ENCODE results near the gene ZNF121.
"Not testable (repeated sequence)": the region's sequence is repeated elsewhere in the genome, so short reads cannot be mapped to it uniquely, and the experiment has no call there.

The ZNF121 gene

GRCh38 chr19:9584073-9584833, at the start of gene ZNF121:
Gene ZNF121 (minus strand): TSS chr19:9584504. CDS start chr19:9568097, 16,407 bp downstream.
- peak; percentile 87 for DNase-seq (ENCODE audit: low spot score)

DNA sequence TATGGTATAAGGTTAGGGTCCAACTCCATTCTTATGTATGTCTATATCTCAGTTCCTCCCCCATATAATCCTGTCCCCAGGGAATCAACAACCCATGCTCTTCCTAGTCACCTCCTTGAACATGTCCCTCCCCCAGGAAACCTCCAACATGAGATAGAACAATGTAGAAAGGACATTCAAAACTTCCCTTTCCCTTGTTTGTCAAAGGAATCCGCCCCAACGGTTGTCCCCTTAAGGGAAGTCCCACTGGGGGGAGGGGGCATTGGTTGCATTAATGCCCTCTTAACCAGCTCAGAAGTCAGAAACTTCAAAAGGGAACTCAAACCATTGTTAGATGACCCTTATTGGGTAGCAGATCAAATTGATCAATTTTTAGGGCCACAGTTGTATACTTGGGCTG, 43.6 kb upstream of the ZNF121 start:
- no peak for DNase-seq (ENCODE audit: low spot score)

DNA sequence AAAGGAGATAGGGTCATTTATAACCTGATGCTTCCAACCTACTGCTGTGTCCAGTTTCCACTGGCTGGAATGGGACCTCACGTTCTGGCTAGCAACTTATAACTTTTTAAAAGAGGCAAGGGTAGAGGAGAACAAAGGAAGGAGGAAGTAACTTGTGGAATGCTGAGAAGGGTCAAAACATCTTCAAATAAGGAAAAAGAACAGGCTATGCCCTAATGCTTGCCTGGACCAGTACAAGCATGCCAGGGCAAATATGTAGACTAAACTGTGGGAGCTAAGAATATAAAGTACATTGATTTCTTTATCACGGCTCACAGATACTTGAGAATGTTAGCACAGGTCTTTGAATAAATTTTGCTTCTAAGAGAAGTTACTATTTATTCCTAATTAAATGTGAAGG, 38.2 kb upstream of the ZNF121 start:
- no peak for DNase-seq (ENCODE audit: low spot score)

DNA sequence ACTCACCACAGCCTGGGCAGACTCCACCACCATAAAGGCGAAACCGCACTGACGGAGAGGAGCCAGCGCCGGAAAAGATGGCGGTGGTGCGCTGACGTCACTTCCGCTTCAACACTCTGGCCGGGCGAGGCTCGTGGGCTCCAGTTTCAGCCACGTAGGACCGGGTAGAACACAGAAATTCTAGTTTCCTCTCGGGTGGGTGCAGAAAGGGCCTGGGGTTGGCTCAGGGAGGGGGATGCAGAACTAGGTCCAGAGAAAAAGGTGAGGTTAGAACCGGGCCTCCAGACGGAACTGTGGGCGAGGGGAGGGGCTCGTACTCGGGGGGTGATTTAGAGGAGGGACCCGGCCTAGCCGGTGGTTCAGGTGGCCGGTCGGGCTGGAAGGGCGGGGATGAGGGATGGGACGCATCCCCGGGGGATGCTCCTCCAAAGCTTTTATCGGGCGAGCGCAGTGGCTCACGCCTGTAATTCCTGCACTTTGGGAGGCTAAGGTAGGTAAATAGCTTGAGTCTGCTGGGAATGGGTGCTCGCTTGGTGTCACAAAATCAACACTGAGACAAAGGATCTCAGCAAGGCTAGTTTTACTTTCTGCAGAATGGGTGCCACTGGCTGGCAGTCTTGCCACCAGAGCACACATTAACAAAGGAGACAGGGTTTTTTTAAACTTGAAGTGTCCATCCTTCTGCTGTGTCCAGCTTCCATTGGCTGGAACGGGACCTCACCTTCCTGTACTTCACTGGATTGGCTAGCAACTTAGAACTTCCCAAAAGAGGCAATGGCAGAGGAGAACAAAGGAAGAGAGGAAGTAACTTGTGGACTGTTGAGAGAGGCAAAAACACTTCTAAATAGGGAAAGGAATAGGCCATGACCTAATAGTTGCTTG, 37.1 kb upstream of the ZNF121 start, which contains the start of gene ZNF561:
TSS of gene ZNF561 (minus strand) at position 77 of the 882 bp plus-strand sequence. CDS start 1,776 bp downstream, outside the sequence.
- peak; percentile 88 for DNase-seq (ENCODE audit: low spot score)

DNA sequence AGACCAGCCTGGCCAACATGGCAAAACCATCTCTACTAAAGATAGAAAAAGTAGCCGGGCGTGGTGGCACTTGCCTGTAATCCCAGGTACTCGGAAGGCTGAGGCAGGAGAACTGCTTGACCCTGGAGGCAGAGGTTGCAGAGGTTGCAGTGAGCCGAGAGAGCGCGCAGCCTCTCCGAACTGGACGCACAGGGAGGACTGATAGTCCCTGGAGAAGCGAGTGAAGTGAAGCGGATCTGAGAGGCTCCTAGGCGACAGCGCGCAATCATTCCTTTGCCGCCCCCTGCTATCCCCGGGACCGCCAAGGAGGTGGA, 36.5 kb upstream of the ZNF121 start:
- no peak for DNase-seq (ENCODE audit: low spot score)

- no peak for DNase-seq (ENCODE audit: low spot score)
Measured at GRCh38 chr19:9615844-9616243, 31.5 kb upstream of the ZNF121 start.

DNA sequence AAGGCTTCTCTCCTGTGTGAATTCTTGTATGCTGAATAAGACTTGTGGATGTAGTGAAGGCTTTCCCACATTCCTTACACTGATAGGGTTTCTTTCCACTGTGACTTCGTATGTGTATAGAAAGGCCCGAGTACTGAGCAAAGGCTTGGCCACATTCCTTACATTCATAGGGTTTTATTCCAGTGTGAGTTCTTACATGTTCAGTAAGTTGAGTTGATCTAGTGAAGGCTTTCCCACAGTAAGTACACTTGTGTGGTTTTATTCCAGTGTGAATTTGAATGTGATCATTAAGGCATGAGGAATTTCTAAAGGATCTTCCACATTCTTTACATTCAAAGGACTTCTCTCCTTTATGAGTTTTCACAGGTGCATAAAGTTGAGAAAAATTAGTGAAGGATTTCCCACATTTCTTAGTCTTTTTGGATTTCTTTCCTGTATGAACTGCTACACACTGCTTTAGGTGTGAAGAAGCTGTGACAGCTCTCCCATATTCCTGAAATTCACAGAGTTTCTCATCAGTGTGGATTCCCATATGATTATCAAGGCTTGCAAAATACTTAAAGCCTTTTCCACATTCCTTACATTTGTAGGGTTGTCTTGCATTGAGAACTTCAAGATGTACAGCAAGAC, 26.3 kb upstream of the ZNF121 start:
- DNase-seq (ENCODE audit: low spot score): no peak

- no peak for DNase-seq (ENCODE audit: low spot score)
Measured at GRCh38 chr19:9608912-9609311, 24.6 kb upstream of the ZNF121 start.

- DNase-seq (ENCODE audit: low spot score): peak; percentile 75
Measured at GRCh38 chr19:9597027-9597426, 12.7 kb upstream of the ZNF121 start.

DNA sequence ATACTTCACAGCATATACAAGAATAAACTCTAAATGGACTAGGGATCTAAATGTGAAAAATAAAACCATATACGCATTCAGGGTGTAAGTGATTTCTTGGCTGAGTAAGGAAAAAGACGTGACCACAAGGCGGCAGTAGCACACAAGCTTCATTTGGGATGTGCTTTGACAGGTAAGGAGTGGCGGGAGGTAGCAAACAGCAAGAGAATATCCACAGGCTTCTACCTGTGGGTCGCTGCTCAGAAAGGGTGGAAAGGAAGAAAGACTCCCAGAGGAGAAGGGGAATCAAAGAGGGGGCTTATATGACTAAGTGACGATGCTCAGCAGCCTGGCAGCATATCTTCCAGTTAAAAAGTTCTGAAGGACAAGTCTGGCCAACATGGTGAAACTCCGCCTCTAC, 2.5 kb upstream of the ZNF121 start:
- DNase-seq (ENCODE audit: low spot score): peak; percentile 35

DNA sequence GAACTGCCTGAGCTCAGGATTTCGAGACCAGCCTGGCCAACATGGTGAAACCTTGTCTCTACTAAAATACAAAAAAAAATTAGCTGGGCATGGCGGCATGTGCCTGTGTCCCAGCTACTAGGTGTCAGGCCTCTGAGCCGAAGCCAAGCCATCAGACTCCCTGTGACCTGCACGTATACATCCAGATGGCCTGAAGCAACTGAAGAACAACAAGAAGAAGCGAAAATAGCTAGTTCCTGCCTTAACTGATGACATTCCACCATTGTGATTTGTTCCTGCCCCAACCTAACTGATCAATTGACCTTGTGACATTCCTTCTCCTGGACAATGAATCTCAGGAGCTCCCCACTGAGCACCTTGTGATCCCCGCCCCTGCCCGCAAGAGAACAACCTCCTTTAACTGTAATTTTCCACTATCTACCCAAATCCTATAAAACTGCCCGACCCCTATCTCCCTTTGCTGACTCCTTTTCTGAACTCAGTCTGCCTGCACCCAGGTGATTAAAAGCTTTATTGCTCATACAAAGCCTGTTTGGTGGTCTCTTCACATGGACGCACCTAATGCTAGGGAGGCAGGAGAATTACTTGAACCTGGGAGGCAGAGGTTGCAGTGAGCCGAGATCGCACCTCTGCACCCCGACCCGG, 2.1 kb downstream of the ZNF121 start:
- DNase-seq (ENCODE audit: low spot score): not testable (repeated sequence)

- no peak for DNase-seq (ENCODE audit: low spot score)
Measured at GRCh38 chr19:9580728-9581127, 3.6 kb downstream of the ZNF121 start.

- DNase-seq (ENCODE audit: low spot score): no peak
Measured at GRCh38 chr19:9570255-9570654, 14.0 kb downstream of the ZNF121 start.

- no peak for DNase-seq (ENCODE audit: low spot score)
Measured at GRCh38 chr19:9566729-9567128, 17.6 kb downstream of the ZNF121 start.

- no peak for DNase-seq (ENCODE audit: low spot score)
Measured at GRCh38 chr19:9565900-9566705, 18.2 kb downstream of the ZNF121 start.

DNA sequence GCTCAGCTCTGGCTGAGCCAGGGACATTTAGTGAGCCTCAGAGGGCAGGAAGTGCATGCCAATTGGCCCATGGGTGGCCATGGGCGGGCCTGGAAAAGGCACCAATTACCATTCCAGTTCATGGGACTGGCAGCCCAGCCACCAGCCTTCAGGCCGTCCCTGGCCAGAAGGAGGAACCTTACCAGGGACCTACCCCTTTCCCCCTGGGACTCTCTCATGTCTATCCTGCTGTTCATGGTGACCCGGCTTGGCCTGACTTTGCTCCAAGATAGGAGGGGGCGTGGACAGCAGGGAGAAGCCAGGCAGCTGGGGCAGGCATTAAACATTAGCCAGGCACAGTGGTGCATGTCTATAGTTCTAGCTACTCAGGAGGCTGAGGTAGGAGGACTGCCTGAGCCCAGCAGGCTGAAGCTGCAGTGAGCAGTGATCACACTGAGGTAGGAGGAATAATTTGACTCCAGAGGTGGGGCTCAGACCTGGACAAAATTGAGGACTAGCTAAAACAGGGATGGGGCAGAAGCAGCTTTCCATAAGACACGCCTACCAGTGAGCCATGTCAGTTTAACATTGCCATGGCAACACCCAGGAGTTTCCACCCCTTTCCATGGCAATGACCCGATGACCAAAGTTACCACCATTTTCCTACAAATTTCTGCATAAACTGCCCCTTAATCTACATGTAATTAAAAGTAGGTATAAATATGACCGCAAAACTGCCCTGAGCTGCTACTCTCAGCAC, 31.6 kb downstream of the ZNF121 start:
- DNase-seq (ENCODE audit: low spot score): no peak

GRCh38 chr19:9547870-9548269, 36.4 kb downstream of the ZNF121 start:
- DNase-seq (ENCODE audit: low spot score): no peak

DNA sequence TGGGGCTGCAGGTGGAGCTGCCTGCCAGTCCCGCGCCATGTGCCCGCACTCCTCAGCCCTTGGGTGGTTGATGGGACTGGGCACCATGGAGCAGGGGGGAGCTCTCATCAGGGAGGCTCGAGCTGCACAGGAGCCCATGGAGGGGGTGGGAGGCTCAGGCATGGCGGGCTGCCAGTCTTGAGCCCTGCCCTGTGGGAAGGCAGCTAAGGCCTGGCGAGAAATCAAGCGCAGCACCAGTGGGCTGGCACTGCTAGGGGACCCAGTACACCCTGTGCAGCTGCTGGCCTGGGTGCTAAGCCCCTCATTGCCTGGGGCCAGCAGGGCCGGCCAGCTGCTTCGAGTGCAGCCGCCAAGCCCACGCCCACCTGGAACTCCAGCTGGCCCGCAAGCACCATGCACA, 43.0 kb downstream of the ZNF121 start:
- DNase-seq (ENCODE audit: low spot score): not testable (repeated sequence)

- DNase-seq (ENCODE audit: low spot score): not testable (repeated sequence)
Measured at GRCh38 chr19:9539921-9540320, 44.4 kb downstream of the ZNF121 start.

GRCh38 chr19:9539201-9539600, 45.1 kb downstream of the ZNF121 start:
- not testable (repeated sequence) for DNase-seq (ENCODE audit: low spot score)

Data from AG08395 (cell line).